Panc1 (cell line): ENCODE data around the gene GNAS-AS1. TPM values are rescaled to one million over a fixed set of nuclear protein-coding genes. Genes with fewer than 3 reads are reported as not detected.

Experiments used
- ATAC-seq: fragments of 200-7000 bp; cut with Tn5 transposase; 2 replicates; pipeline ENCODE4 v1.9.1; 2020; ENCODE audit warnings: mild to moderate bottlenecking, moderate library complexity
- BruUV-seq: library from RNA; stranded (reverse); fragments of 400-500 nt; replicated peaks from 2 replicates; lab custom pipeline; 2021; lab: Mats Ljungman, UMichigan
- CTCF ChIA-PET: fragments of 300-600 bp; sonication (Branson Sonifier 250); formaldehyde crosslinking; loops from one replicate; lab custom pipeline; 2022; ENCODE audit warnings: antibody characterized with exemption; lab: Charles Lee
- POLR2A ChIA-PET: fragments of 300-600 bp; sonication (Branson Sonifier 250); formaldehyde crosslinking; loops from one replicate; lab custom pipeline; 2022; ENCODE audit warnings: antibody characterized with exemption; lab: Charles Lee
- DNase-seq: peaks from one replicate; pipeline ENCODE4 v3.0.0-alpha.2; 2010; ENCODE audit warnings: low read depth, low spot score
- H3K27ac ChIP-seq: 2 replicates; pipeline ENCODE4 v1.5.1; 2011; ENCODE audit warnings: mild to moderate bottlenecking, low read length, inconsistent platforms
- H3K27me3 ChIP-seq: fragments of 200-500 bp; sonication (Bioruptor generic); 2 replicates; pipeline ENCODE4 v1.6.0; 2014; ENCODE audit warnings: low read length, inconsistent platforms; ENCODE audit not compliant: control insufficient read depth, insufficient read depth
- H3K36me3 ChIP-seq: fragments of 200-500 bp; sonication (Bioruptor generic); 2 replicates; pipeline ENCODE4 v1.5.1; 2014; ENCODE audit warnings: inconsistent platforms, mild to moderate bottlenecking, low read length, moderate library complexity; ENCODE audit not compliant: control insufficient read depth, insufficient read depth
- H3K4me1 ChIP-seq: 2 replicates; pipeline ENCODE4 v1.5.1; 2011; ENCODE audit warnings: inconsistent platforms, mild to moderate bottlenecking, low read length, moderate library complexity; ENCODE audit not compliant: control insufficient read depth, insufficient read depth
- H3K4me3 ChIP-seq, 2 experiments: 2 replicates each; pipeline ENCODE4 v1.5.1; 2011 to 2012; ENCODE audit warnings: low read depth in 2 of 2, low read length in 2 of 2, mild to moderate bottlenecking in 2 of 2, inconsistent platforms in 1 of 2, moderate library complexity in 1 of 2
- H3K9me3 ChIP-seq: fragments of 200-500 bp; sonication (Bioruptor generic); 2 replicates; pipeline ENCODE4 v1.5.1; 2014; ENCODE audit warnings: low read depth, mild to moderate bottlenecking, inconsistent platforms, low read length, moderate library complexity; ENCODE audit not compliant: control insufficient read depth, insufficient read depth
- CTCF ChIP-seq: fragments of 450-650 bp; IDR thresholded peaks from 2 replicates; pipeline ENCODE4 v1.5.1; 2017; ENCODE audit warnings: mild to moderate bottlenecking
- POLR2AphosphoS5 ChIP-seq: IDR thresholded peaks from 2 replicates; pipeline ENCODE4 v1.6.1; 2012; ENCODE audit warnings: mild to moderate bottlenecking, low read depth, low read length, moderate library complexity
- REST ChIP-seq, 2 experiments: IDR thresholded peaks; 2 replicates each; pipeline ENCODE4 v1.6.1; 2011 to 2012; ENCODE audit warnings: low read depth in 2 of 2, control low read depth in 1 of 2, low read length in 1 of 2, mild to moderate bottlenecking in 1 of 2, moderate library complexity in 1 of 2; ENCODE audit not compliant: insufficient read depth in 1 of 2
- SIN3A ChIP-seq: IDR thresholded peaks from 2 replicates; pipeline ENCODE4 v1.6.1; 2012; ENCODE audit warnings: low read depth, mild to moderate bottlenecking, low read length, moderate library complexity, borderline replicate concordance; ENCODE audit not compliant: insufficient read depth
- TCF7L2 ChIP-seq: IDR thresholded peaks from 2 replicates; pipeline ENCODE4 v1.6.1; 2011; ENCODE audit warnings: mild to moderate bottlenecking, low read depth, low read length, inconsistent platforms
- in situ Hi-C: cut with HindIII; loops from 2 replicates; pipeline ENCODE4 v1.10.0; 2016; ENCODE audit warnings: low sequenced_read_pairs, low pct_unique_long_range_greater_than_20kb
- intact Hi-C: fragments of 100-400 bp; cut with micrococcal nuclease; formaldehyde crosslinking; loops from one replicate; pipeline ENCODE4 v1.10.0; 2022; ENCODE audit not compliant: unreplicated experiment
- total RNA-seq: library from RNA; stranded (reverse); gene quantifications from one replicate; pipeline ENCODE4 v1.2.1, GENCODE V29; 2021; ENCODE audit not compliant: unreplicated experiment

The GNAS-AS1 gene
- total RNA-seq, 1 experiment from 2014 or later: not detected

DNA sequence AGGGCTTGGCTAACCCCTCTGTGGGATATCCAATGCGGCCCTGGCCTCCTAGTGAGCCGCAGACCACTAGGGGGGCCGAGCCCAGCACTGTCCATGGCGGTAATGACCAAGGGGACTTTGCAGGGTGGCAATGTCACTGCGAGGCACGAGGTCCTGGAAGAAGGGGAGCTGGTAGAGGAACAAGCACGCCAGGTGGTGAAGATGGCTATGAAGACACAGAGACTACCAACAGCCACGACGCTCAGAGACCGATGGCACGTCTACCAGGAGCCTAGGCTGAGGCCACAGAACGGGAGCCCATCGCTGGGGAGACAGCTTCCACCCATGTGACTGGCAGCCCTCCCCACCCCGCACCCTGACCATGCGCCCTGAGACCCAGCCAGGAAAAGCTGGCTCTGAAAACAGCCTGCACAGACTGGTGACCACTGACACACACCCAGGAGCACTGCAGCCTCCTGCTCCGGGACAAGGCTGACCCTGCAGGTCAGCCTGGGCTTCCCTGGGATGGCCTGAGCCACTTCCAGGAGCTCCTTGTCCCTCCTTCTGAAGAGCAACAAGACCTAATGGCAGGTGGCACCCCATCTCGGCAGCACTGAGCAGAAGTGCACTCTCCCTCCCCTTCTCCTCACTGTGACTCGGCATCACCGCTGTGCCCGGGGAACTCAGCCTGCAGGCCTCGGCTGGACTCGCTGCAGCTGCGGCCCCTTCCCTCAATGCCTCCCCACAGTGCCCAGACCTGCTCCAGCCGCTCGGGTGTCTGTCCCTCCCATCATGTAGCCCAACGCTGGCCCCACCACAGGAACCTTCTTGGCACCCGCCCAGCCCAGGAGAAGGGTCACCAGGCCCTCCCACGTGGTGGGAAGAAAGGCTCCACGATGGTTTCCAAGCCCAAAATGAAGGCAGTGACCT, 56.9 kb downstream of the GNAS-AS1 start:
- ATAC-seq (no peak), DNase-seq (no peak)
- H3K4me3 ChIP-seq: no peak overlapping the region
- CTCF ChIA-PET: no interaction called here
- no TSS peak for BruUV-seq
- intact Hi-C loops (no loop called here), in situ Hi-C loops (no loop called here)
- H3K27me3 ChIP-seq: peaks cover 6% of the 10 kb centered on the region
- TF ChIP-seq POLR2AphosphoS5: no peak
- no peak for TF ChIP-seq CTCF
- POLR2A ChIA-PET: no interaction called here
- no peaks in the 10 kb centered on the region for H3K4me1 ChIP-seq
- no peaks in the 10 kb centered on the region for H3K36me3 ChIP-seq
- H3K27ac ChIP-seq: no peak overlapping the region
- no peaks in the 10 kb centered on the region for H3K9me3 ChIP-seq

- BruUV-seq: no TSS peak
- ATAC-seq: no peak
- H3K27me3 ChIP-seq: peaks cover 6% of the 10 kb centered on the region
- ChIA-PET CTCF (no interaction called here), POLR2A (no interaction called here)
- TF ChIP-seq REST (IDR thresholded peaks at IDR 0.05; ENCODE audit: insufficient read depth in 1 of 2, low read depth in 2 of 2, low read length in 1 of 2) (no peak), POLR2AphosphoS5 (no peak), SIN3A (no peak), CTCF (no peak), TCF7L2 (no peak)
- no peak for DNase-seq
- H3K36me3 ChIP-seq: no peaks in the 10 kb centered on the region
- in situ Hi-C loops: no loop called here
- no peak overlapping the region for H3K4me3 ChIP-seq
- no peak overlapping the region for H3K27ac ChIP-seq
- intact Hi-C loops: no loop called here
- no peaks in the 10 kb centered on the region for H3K4me1 ChIP-seq
- no peaks in the 10 kb centered on the region for H3K9me3 ChIP-seq
Observed at GRCh38 chr20:58792426-58792825, 58.3 kb downstream of the GNAS-AS1 start.
